Hematopoietic multipotent progenitor cell treated with erythropoietin and hydrocortisone succinate and interleukin-3 and kit ligand, for 17 days (in vitro differentiated cells): ENCODE data around the gene ARL4C.

Experiments used
- DNase-seq: peaks from one replicate; pipeline ENCODE4 v3.0.0-alpha.2; 2015; ENCODE audit warnings: low spot score

The ARL4C gene

GRCh38 chr2:234500394-234501006, 3.6 kb upstream of the ARL4C start:
- no peak for DNase-seq

GRCh38 chr2:234497594-234498235, 834 bp upstream of the ARL4C start:
- DNase-seq, result no peak

- DNase-seq, result no peak
These were observed 636 bp downstream of the ARL4C start for GRCh38 chr2:234496055-234496834.

GRCh38 chr2:234495251-234496054, 1.4 kb downstream of the ARL4C start:
- DNase-seq, result no peak

- no peak for DNase-seq
These were observed 2.3 kb downstream of the ARL4C start for GRCh38 chr2:234494361-234495250.

- DNase-seq, result no peak
These were observed 3.1 kb downstream of the ARL4C start for GRCh38 chr2:234493796-234494195.

GRCh38 chr2:234492717-234493485, 4.0 kb downstream of the ARL4C start:
- no peak for DNase-seq

- no peak for DNase-seq
These were observed 5.0 kb downstream of the ARL4C start for GRCh38 chr2:234491897-234492296.

- no peak for DNase-seq
These were observed 5.6 kb downstream of the ARL4C start for GRCh38 chr2:234491281-234491680.

- DNase-seq, result no peak
These were observed 6.4 kb downstream of the ARL4C start for GRCh38 chr2:234490271-234491091.

- no peak for DNase-seq
These were observed 7.9 kb downstream of the ARL4C start for GRCh38 chr2:234488913-234489451.

- no peak for DNase-seq
These were observed 8.4 kb downstream of the ARL4C start for GRCh38 chr2:234488486-234488885.

- DNase-seq, result no peak
These were observed 9.5 kb downstream of the ARL4C start for GRCh38 chr2:234487356-234487755.

GRCh38 chr2:234483568-234484251, 13.2 kb downstream of the ARL4C start:
- no peak for DNase-seq

GRCh38 chr2:234481301-234481700, 15.6 kb downstream of the ARL4C start:
- DNase-seq, result no peak

- DNase-seq, result no peak
These were observed 16.5 kb downstream of the ARL4C start for GRCh38 chr2:234480337-234480736.

- no peak for DNase-seq
These were observed 17.4 kb downstream of the ARL4C start for GRCh38 chr2:234479465-234479864.

GRCh38 chr2:234478121-234478858, 18.6 kb downstream of the ARL4C start:
- DNase-seq, result no peak
